GM21576 (cell line): ENCODE measurements around the gene WDR82.

Experiments used
- ATAC-seq: cut with Tn5 transposase; IDR thresholded peaks from one replicate; pipeline ENCODE4 v1.9.1; 2021; ENCODE audit warnings: mild to moderate bottlenecking, moderate library complexity; ENCODE audit not compliant: unreplicated experiment

The WDR82 gene

GRCh38 chr3:52226229-52226817 is 52.1 kb downstream of the WDR82 start:
- peak; percentile 3 for ATAC-seq

GRCh38 chr3:52225452-52226228 is 52.8 kb downstream of the WDR82 start, which contains the start of gene TLR9:
Gene TLR9, minus strand, starts transcription at chr3:52225645. Its CDS starts 116 bp downstream, at chr3:52225529.
- ATAC-seq: peak; percentile 76

- ATAC-seq: no peak
These were observed 54.7 kb downstream of the WDR82 start for GRCh38 chr3:52223449-52224408.

DNA sequence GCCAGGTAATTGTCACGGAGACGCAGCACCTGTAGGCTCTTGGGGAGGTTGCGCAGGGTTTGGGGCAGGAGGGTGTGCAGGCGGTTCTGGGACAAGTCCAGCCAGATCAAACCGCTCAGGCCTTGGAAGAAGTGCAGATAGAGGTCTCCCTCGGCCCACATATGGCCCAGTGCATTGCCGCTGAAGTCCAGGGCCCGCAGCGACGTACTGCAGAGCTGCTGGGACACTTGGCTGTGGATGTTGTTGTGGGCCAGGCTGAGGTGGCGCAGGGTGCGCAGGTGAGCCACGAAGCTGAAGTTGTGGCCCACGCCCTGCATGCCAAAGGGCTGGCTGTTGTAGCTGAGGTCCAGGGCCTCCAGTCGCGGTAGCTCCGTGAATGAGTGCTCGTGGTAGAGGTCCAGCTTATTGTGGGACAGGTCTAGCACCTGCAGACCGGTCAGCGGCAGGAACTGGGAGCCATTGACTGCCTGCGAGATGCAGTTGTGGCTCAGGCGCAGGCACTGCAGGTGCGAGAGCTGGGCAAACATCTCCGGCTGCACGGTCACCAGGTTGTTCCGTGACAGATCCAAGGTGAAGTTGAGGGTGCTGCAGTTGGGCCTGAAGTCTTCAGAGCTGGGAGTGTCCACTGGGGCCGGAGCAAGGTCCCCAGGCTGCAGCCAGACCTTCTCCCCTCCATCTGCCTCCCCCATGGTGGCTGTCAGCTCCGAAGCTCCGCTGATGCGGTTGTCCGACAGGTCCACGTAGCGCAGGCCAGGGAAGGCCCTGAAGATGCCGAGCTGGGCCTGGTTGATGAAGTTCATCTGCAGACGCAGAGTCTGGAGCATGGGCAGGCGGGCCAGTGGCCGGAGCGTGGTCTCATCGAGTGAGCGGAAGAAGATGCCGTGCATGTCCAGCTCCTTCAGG is 55.9 kb downstream of the WDR82 start:
- no peak for ATAC-seq

DNA sequence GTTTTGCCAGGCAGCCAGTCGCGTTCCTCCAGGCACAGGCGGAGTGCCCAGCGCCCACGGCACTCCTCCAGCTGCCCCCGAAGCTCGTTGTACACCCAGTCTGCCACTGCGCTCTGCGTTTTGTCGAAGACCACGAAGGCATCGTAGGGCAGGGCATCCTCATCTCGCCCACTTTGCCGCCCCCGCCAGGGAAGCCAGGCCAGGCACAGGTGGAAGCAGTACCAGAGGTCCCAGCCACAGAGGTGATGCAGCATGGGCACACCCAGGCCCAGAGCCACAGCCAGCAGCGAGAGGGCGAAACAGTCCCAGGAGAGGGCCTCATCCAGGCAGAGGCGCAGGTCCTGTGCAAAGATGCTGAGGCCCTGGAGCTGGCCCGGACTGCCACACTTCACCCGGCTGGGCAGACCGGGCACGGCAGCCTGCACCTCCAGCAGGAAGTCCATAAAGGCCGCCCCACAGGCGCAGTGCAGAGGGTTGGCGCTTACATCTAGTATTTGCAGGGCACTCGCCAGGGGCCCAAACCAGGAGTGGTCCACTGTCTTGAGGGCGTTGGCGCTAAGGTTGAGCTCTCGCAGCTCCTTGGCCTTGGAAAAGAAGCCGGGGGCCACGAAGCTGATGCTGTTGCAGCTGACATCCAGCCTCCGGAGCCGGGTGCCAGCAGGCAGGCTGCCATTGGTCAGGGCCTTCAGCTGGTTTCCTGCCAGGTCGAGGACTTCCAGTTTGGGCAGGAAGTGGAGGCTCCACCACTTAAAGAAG is 56.7 kb downstream of the WDR82 start:
- no peak for ATAC-seq

DNA sequence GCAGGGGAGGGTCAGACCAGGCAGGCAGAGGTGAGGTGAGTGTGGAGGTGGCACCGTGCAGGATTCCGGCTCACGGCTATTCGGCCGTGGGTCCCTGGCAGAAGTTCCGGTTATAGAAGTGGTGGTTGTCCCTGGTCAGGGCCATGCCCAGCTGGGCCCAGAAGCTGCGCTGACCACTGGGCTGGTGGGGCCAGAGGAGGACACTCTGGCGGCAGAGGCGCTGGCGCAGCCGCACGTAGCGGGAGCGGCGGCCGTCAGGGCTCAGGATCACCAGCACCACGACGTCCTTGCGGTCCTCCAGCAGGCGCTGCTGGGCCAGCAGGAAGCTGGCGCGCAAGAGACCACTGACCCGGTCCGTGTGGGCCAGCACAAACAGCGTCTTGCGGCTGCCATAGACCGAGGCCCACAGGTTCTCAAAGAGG is 57.3 kb downstream of the WDR82 start:
- ATAC-seq: no peak

DNA sequence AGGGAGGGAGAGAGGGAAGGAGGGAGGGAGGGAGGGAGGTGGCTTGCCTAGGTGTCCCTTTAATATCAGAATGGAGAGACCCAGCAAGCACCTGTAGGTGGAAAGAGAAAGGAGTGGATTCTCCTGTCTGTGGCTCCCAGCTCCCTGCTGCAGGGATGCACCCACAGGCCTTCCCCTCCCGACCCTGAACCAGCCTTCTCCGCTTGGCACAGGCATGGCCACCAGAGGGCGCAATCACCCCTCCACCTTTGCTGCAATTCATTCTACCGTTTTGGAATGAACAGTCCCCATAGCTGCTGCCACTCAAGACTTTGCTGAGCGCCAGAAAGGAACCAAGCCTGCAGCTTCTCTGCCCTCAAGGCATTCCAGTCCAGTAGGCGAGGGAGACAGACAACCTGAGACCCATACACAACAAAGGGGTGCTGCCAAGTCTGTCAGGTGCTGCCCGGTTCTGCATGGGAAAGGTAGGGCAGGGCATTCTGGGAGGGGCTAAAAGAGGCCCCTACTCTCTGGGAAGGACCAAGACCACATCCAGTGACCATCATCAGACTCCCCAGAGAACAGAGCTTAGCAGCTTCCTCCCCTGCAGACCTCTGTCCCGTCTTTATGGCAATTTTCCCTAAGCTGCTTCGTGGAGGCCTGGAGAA is 57.9 kb downstream of the WDR82 start:
- ATAC-seq: peak; percentile 51

DNA sequence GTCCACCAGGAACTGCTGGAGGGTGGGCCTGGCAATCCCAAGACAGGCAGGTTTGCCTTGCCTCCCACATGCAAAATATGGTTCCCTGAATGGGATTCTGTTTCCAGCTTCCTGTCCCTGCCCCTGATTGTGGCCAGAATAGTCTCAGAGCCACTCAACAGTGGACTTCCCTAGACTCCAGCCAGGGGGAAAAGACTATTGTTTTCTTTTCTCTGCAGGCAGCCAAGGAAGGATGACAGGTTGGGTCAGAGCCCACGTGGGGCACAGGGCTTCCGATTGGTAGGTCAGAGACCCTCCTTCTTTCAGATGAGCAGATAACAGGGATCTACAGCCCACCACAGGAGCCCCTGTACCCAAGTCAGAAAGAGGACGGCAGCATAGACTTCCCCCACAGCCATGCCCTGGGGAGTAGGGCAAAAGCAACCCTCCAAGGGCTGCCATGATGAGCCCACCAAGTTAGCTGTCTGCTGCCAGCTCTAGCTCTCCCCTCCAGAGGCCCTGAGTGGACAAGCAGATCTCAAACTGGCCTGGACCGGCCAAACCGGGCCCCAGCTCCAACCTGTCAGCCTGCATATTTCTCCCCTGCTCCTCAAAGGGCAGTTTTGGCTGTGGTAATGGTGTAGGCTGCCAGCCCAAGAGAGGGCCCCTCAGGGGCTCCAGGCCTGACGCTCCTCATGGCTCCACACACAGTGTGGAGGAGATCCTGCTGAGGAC is 59.4 kb downstream of the WDR82 start:
- ATAC-seq: no peak

DNA sequence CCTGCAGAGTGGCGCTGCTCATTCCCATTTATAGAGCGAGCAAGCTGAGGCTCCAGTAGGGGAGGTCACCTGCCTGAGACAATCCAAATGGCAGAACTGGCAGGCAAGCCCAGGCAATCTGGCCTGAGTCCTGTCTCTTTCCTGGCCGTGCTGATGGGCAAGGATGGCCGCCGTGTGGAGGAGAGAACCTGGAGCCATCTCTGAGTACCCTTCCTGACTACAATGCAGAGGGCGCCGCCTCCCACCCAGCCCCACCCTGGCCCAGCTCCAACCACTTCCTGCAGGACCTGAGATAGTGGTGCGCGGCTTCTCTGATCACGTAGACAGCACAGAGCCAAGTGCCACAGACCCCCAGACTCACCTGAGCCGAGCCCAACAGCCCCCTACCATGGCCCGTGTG is 60.0 kb downstream of the WDR82 start:
- ATAC-seq: no peak

DNA sequence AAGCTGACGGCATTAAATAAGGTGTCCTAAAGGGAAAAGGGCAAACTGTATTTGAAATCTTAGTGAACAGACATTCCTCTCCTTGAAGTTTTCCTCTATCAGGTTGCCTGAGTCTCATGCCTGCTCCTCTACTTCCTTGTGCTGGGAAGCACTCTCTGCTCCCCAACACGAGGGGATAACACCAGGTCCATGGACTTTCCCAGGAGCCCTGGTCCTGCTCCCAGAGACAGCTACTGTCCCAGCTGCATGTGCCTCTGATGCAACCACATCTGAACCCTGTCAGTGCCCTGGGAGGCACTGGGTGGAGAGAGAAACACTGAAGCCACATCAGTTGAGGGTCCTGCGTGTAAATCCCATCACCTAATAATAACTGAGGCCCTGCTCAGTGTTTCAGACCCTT is 60.4 kb downstream of the WDR82 start:
- ATAC-seq: no peak

DNA sequence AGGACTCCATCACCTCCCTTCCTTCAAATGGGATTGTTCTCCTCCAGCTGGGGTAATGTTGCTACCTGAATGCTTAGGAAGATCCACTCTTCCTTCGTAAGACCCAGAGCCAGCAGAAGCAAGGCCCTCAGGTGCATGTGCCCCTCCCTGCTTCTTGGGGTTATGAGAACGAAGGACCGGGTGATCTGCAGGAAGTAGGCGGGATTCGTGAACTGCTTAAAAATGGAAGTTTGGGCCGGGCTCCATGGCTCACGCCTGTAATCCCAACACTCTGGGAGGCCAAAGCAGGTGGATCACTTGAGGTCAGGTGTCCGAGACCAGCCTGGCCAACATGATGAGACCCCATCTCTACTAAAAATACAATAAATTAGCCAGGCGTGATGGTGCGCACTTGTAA is 61.0 kb downstream of the WDR82 start:
- ATAC-seq: no peak

DNA sequence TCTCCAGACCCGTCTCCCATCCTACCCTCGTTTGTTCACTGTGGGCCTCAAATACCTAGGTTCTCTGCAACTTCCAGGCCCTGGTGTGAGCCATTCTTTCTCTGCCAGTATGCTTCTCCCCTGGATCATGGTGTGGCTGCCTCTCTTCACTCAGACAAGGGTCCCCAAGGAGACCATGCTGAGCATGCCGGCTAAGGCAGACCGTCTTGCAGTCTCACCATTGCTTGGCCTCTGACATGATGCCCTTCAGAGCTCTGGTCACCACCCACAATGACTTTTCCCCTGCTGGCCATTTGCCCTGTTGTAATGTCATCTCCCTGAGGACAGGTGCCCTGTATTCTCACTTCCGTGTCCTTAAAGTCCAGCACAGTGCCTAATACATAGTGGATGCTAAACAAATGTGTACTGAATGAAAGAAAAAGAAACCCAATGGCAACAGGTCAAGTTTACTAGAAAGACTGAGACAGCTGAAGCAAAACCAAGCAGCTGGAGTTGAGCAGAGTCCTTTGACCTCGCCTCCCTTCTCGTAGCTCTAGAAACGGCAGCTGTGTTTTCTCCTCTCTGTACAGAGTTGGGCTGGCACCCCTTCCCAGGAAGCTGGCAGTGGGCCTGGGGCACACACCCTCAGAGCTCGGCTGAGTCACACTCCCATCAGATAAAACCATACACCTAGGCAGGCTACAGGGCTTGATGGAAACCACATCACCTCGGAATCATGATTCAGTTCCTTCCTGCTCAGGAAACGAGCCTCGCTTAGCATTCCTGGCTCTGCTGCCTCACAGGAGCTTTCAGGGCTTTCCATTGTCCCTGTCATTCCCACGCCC is 61.7 kb downstream of the WDR82 start:
- no peak for ATAC-seq

GRCh38 chr3:52215351-52215750 is 63.1 kb downstream of the WDR82 start:
- no peak for ATAC-seq

DNA sequence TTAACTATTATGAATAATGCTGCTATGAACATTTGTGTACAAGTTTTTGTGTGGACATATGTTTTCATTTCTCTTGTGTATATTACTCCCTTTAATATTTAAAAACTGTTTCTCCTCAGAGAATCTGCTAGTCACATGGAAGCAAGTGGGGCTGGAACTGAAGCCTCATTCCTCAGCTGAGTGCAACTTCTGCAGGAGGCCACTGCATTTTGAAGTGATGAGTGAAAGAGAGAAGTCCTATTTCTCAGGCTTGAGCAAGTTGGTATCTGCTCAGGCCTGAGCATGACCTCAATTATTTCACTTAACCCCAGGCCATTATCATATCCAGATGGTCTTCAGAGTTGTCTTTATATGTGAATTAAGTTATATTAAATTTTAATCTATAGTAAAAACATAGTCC is 64.5 kb downstream of the WDR82 start:
- ATAC-seq: no peak

DNA sequence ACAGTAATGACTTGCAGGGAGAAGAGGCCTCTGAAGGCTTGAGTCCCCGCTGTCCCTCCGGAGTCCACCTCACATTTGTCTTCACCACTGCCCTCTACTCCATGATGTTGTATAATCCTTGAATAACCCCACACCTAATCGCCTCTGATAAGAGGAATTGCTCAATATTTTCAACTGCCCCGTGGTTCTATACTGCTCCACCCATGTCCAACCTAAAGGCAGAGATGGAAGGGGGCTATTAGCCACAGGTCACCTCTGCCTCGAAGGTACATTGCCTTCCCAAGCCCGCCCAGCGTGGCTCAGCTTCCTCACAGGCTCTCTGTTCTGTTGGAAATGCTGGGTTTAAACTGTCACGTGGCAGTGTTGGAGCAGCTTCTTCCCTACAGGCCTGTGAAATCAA is 65.4 kb downstream of the WDR82 start:
- no peak for ATAC-seq

DNA sequence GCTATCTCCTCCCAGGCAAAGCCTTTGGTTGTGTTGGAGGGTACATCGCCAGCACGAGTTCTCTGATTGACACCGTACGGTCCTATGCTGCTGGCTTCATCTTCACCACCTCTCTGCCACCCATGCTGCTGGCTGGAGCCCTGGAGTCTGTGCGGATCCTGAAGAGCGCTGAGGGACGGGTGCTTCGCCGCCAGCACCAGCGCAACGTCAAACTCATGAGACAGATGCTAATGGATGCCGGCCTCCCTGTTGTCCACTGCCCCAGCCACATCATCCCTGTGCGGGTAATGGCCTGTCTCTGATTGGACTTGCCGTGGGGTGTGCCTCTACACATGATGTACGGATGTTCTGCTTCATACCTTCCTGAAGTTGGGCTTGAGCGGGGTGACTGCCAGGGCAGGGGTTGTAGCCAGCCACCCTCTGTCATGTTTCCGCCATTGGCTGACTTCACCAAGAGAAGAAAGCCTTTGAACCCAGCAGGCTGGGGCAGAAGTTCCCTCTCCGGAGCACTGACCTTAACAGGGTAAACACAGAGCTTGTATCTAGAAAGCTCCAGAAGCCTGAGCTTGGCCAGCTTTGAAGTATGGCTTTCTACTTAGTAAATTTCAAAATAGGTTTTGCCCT is 67.1 kb downstream of the WDR82 start:
- no peak for ATAC-seq

DNA sequence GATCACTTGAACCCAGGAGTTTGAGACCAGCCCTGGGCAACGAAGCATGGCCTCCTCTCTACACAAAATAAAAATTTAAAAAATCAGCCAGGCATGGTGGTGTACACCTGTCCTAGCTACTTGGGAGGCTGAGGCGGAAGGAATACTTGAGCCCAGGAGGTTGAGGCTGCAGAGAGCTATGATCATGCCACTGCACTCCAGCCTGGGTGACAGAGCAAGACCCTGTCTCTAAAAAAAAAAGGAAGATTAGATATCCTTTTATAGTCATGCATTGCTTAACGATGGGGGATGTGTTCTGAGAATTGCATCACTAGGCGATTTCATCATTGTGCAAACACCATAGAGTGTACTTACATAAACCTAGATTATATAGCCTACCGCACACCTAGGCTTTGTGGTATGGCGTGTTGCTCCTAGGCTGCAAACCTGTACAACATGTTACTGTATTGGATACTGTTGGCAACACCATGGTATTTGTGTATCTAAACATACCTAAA is 67.9 kb downstream of the WDR82 start:
- no peak for ATAC-seq
